Ureter (tissue), 1 donor: Measurements from ENCODE around the gene CHCHD10. TPM values are rescaled to one million over a fixed set of nuclear protein-coding genes. Genes with fewer than 3 reads are reported as not detected.
A peak's percentile ranks its signal among the peaks of the same experiment; 100 is the strongest.
"Not testable (repeated sequence)": the region's sequence is repeated elsewhere in the genome, so short reads cannot be mapped to it uniquely, and the experiment has no call there.

Experiments used
- DNase-seq: peaks from one replicate; pipeline ENCODE4 v3.0.0-alpha.2; 2020; ENCODE audit warnings: low spot score
- total RNA-seq: library from RNA; stranded (reverse); gene quantifications from one replicate; pipeline ENCODE4 v1.2.4, GENCODE V29; 2023
- donor health status: DM: yes; HTN: yes; CAD: no.

Gene CHCHD10
- total RNA-seq, 1 donor from 2014 or later = 232 TPM

DNA sequence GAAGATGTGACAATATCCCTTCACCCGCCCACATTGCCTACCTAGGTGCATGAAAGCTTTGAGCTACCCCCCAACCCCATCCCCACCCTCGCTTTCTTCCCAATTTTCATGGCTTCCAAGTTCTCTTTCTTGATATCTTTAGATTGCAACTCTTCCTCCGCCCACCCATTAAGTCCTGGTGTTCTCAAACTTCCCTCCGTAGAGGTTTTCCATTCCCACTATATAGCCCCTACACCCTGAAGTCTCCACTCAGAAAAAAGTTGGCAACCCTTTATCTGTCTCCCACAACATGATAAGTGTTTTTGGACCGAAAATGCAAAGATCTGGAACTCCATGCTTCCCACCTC, 17.4 kb downstream of the CHCHD10 start:
- no peak for DNase-seq

GRCh38 chr22:23749841-23750301, 17.9 kb downstream of the CHCHD10 start:
- no peak for DNase-seq

- DNase-seq = peak; percentile 64
Measured at GRCh38 chr22:23745791-23746190, 22.0 kb downstream of the CHCHD10 start.

GRCh38 chr22:23744485-23744884, 23.3 kb downstream of the CHCHD10 start:
- no peak for DNase-seq

- DNase-seq = no peak
Measured at GRCh38 chr22:23744001-23744400, 23.8 kb downstream of the CHCHD10 start.

DNA sequence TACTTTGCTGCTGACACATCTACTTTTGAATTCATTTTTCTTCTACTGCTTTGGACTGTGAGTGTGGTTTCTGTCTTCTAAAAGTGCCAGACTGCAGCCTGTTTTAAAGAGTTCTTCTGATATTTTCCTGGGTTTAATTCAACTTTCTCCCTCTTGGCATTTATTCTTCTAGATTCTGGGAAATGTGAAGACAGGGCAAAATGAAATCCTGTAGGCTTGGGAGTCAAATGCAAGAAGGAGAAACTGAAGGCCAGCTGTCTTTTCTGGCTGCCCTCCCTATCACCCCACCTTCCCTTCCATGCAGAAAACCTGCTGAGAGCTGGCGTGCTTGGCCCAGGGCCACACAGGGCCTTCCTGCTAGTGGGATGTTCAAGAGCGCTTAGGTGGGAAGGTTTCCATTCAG, 24.5 kb downstream of the CHCHD10 start:
- DNase-seq = no peak

GRCh38 chr22:23742505-23743264, 25.1 kb downstream of the CHCHD10 start:
- DNase-seq = no peak

GRCh38 chr22:23737696-23738095, 30.1 kb downstream of the CHCHD10 start:
- DNase-seq = no peak

DNA sequence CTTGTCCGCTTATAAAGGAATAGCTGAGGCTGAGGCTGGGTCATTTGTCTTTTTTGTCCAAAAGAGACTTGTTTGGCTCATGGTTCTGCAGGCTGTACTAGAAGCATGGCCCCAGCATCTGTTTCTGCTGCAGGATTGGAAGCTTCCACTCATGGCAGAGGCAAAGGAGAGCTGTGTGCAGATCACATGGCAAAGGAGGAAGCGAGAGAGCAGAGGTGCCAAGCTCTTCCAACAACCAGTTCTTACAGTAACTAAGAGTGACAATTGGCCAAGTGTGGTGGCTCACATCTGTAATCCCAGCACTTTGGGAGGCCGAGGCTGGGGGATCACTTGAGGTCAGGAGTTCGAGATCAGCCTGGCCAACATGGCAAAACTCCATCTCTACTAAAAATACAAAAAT, 39.7 kb downstream of the CHCHD10 start:
- DNase-seq = not testable (repeated sequence)

DNA sequence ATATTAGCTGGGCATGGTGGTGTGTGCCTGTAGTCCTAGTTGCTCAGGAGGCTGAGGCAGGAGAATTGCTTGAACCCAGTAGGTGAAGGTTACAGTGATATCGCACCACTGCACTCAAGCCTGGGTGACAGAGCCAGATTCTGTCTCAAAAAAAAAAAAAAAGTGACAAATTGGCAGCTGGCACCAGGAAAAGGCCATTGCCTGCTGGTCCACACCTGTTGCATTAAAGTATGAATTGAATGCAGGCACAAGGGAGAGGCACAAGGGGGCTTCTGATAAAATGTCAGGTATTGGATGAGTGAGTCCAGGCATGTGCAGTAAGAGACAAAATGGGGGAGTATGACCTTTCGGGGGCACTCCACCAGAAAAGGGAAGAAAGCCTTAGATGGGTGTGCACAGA, 45.0 kb downstream of the CHCHD10 start:
- DNase-seq = no peak

DNA sequence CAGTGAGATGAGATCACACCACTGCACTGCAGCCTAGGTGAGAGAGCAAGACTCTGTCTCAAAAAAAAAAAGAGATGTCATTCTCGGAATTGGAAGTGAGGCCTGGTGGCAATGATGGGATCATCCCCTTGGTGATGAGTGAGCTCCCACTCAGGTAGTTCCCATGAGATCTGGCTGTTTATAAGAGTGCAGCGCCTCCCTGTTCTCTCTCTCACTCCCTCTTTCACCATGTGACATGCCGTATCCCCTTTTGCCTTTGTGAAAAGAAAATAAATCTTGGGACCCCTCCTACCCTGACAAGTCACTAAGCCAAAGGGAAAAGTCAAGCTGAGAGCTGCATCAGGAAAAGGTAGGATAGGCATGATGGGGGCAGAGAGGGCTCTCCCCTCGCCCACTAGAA, 45.6 kb downstream of the CHCHD10 start:
- DNase-seq = no peak

DNA sequence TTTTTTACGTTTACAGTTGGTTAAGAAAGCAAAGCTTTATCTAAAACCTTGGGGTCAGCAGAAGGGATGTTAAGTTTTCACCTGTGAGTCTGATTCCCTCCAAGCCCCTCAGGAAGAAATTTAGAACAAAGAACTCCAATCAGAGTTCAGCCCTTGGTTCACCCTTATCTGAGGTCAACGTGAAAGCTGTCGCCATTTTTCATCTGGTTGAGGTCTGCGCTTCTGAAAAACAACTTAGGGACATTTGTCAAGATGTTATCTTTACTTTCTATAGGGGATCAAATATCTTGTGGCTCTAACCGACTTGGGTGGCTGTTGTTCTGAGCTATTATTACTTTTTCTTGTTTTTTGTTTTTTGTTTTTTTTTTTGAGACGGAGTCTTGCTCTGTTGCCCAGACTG, 46.9 kb downstream of the CHCHD10 start:
- no peak for DNase-seq

- no peak for DNase-seq
Measured at GRCh38 chr22:23718371-23719165, 49.2 kb downstream of the CHCHD10 start.

DNA sequence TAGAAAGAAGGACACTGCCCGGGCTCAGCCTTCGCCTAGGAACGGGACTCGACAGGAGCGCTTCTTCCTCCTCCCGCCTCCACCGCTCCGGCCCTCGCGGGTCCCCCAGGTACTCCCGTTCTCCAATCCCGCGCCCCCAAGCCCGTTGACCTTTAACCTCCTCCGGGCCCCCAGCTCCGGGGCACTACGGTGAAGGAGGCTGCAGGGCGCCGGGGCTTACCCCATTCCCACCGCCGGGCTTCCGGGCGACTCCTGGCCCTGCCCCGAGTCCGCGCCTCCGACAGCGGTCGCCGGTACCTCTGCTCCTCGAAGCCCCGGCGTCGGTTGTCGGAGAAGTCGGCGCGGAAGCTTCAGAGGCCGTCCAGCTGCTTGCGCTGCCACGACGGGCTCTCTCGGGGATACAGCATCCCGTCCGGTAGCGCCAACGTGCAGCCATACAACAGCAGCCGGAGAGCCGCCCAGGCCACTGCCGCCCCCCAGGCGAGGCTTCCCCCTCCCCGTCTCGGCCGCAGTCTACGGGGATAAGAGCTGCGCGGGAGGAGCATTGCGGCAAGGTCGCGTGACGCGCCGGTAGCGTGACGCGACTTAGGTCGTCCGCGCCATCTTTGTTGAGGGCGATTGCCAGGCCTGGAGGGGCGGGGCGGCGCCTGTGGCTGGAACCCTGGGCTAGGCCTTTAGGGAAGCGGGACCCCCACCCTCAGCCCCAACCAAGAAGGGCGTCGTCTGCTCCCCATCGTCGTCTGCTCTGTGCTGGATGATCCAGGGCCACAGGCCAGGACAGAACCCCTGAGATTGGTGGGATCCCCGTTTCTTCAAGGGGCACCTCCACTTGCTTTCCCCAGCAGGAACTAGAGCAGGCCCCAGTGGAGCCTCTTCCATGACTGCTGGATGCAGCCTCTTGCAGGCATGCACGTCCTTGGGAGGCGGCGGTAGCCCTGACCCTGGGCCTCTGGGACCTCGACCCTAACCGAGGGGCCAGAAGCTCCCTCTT, 50.7 kb downstream of the CHCHD10 start:
- peak; percentile 84 for DNase-seq

Other genes with a start within 250 kb of the CHCHD10 start
- gene IGLL1, start 187.7 kb downstream of the CHCHD10 start, total RNA-seq = not detected
- 2.3 TPM for gene DRICH1, start 135.7 kb downstream of the CHCHD10 start, total RNA-seq
- not detected for gene RGL4, start 77.0 kb downstream of the CHCHD10 start, total RNA-seq
- 9.0 TPM for gene ZNF70, start 16.9 kb downstream of the CHCHD10 start, total RNA-seq
- gene VPREB3, start 13.5 kb downstream of the CHCHD10 start, total RNA-seq = not detected
- 0.18 TPM for gene C22orf15, start 5.0 kb downstream of the CHCHD10 start, total RNA-seq
- gene MMP11, start 4.9 kb upstream of the CHCHD10 start, total RNA-seq = 1.5 TPM
- 74.0 TPM for gene SMARCB1, start 19.0 kb upstream of the CHCHD10 start, total RNA-seq
- 11.4 TPM for gene DERL3, start 71.0 kb upstream of the CHCHD10 start, total RNA-seq
- 15.0 TPM for gene SLC2A11, start 89.9 kb upstream of the CHCHD10 start, total RNA-seq
- gene MIF, start 126.4 kb upstream of the CHCHD10 start, total RNA-seq = 528 TPM
- gene GSTT2B, start 193.2 kb upstream of the CHCHD10 start, total RNA-seq = 6.9 TPM
- 6.6 TPM for gene DDTL, start 198.9 kb upstream of the CHCHD10 start, total RNA-seq
- 129 TPM for gene DDT, start 206.5 kb upstream of the CHCHD10 start, total RNA-seq
- gene GSTT2, start 212.2 kb upstream of the CHCHD10 start, total RNA-seq = 7.8 TPM
- not detected for gene GSTT4, start 237.5 kb upstream of the CHCHD10 start, total RNA-seq
- gene CABIN1, start 243.3 kb upstream of the CHCHD10 start, total RNA-seq = 117 TPM